ENCODE measurements around the gene TFB2M.

TFB2M gene

GRCh38 chr1:246512230-246512629, 53.8 kb downstream of the TFB2M start:
- no peak for DNase-seq

- no peak for DNase-seq
These were observed 54.9 kb downstream of the TFB2M start for GRCh38 chr1:246511203-246511602.

- DNase-seq = no peak
These were observed 55.7 kb downstream of the TFB2M start for GRCh38 chr1:246510147-246511030.

GRCh38 chr1:246508897-246509688, 57.0 kb downstream of the TFB2M start:
- DNase-seq = no peak

GRCh38 chr1:246506674-246507481, 59.2 kb downstream of the TFB2M start, which contains the start of gene SMYD3:
TSS of gene SMYD3 (minus strand) at chr1:246507279.
- DNase-seq = peak; percentile 45

GRCh38 chr1:246506367-246506673, 59.7 kb downstream of the TFB2M start:
- no peak for DNase-seq

GRCh38 chr1:246503341-246503740, 62.7 kb downstream of the TFB2M start:
- DNase-seq = no peak

- peak; percentile 50 for DNase-seq
These were observed 68.6 kb downstream of the TFB2M start for GRCh38 chr1:246497331-246497915.

- DNase-seq = peak; percentile 24
These were observed 73.3 kb downstream of the TFB2M start for GRCh38 chr1:246492611-246493245.

- DNase-seq = no peak
These were observed 74.5 kb downstream of the TFB2M start for GRCh38 chr1:246491551-246492053.

Data from NCI-H2081 treated with DMSO at 0.1 percent for 48 hours (cell line).